GM10266 (cell line): ENCODE results near the gene MAP4K4.

Experiments used
- DNase-seq: peaks from one replicate; pipeline ENCODE4 v3.0.0; 2012; ENCODE audit errors: extremely low spot score
- TF ChIP-seq, protein P1 (sequence below): IDR thresholded peaks from 2 replicates; pipeline ENCODE4 v1.5.1; 2012; ENCODE audit warnings: mild to moderate bottlenecking, low read depth; ENCODE audit not compliant: control insufficient read depth, insufficient read depth; ENCODE audit errors: missing control alignments

Gene MAP4K4

DNA sequence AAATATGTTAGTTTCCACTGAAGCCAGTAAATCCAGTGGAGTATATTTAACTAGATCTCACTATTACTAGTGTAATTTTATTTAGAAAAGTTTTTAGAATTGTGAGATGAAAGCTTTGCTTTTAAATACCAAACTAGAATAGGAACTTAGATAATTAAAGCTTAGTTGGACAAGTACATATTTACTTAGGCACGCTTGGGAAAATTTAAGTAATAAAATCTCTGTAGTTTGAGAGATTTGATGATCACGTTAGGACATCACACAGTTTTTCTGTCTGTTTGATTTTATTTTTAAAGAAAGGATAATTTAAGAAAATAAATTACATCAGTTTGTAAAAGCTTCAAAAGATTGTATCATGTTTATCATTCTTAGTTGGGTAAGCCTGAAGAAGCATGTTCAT is 153.5 kb downstream of the MAP4K4 start:
- TF ChIP-seq, protein P1, sequence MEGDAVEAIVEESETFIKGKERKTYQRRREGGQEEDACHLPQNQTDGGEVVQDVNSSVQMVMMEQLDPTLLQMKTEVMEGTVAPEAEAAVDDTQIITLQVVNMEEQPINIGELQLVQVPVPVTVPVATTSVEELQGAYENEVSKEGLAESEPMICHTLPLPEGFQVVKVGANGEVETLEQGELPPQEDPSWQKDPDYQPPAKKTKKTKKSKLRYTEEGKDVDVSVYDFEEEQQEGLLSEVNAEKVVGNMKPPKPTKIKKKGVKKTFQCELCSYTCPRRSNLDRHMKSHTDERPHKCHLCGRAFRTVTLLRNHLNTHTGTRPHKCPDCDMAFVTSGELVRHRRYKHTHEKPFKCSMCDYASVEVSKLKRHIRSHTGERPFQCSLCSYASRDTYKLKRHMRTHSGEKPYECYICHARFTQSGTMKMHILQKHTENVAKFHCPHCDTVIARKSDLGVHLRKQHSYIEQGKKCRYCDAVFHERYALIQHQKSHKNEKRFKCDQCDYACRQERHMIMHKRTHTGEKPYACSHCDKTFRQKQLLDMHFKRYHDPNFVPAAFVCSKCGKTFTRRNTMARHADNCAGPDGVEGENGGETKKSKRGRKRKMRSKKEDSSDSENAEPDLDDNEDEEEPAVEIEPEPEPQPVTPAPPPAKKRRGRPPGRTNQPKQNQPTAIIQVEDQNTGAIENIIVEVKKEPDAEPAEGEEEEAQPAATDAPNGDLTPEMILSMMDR: no peak
- no peak for DNase-seq

- TF ChIP-seq, protein P1: no peak
- no peak for DNase-seq
Measured at GRCh38 chr2:101852824-101853223, 155.3 kb downstream of the MAP4K4 start.

- DNase-seq: no peak
- TF ChIP-seq, protein P1: no peak
Measured at GRCh38 chr2:101854877-101855276, 157.4 kb downstream of the MAP4K4 start.

DNA sequence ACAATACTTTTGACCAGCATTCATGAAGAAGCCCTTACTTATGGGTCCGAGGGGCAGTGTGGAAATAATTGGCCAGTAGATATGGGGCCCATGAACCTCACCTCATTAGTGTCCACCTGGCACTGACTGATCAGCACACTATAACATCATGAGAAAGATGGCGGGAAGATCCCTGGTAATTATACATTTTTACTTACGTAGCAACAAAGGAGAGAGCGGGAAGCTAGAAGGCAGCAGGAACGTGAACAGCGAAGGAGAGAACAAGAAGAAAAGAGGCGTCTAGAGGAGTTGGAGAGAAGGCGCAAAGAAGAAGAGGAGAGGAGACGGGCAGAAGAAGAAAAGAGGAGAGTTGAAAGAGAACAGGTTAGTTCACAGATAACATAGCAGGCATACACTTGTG is 158.3 kb downstream of the MAP4K4 start:
- TF ChIP-seq, protein P1: no peak
- no peak for DNase-seq

- TF ChIP-seq, protein P1: no peak
- no peak for DNase-seq
Measured at GRCh38 chr2:101858246-101858645, 160.7 kb downstream of the MAP4K4 start.

DNA sequence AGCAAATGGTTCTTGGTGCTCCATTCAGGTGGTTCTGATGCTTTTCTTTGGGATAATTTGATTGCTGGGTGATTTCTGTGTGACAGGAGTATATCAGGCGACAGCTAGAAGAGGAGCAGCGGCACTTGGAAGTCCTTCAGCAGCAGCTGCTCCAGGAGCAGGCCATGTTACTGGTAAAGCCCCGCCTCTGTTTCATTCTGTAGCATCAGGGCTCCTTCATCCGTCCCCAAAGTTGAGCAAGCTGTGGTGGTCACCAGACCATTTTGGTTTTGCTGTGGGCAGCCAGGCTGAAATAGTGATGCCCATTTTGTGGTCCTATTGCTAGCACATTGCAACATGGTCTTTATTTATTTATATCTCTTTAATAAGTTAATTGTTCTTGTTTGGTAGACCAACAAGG is 161.4 kb downstream of the MAP4K4 start:
- DNase-seq: no peak
- TF ChIP-seq, protein P1: no peak

GRCh38 chr2:101859604-101860003 is 162.1 kb downstream of the MAP4K4 start:
- no peak for DNase-seq
- TF ChIP-seq, protein P1: no peak

DNA sequence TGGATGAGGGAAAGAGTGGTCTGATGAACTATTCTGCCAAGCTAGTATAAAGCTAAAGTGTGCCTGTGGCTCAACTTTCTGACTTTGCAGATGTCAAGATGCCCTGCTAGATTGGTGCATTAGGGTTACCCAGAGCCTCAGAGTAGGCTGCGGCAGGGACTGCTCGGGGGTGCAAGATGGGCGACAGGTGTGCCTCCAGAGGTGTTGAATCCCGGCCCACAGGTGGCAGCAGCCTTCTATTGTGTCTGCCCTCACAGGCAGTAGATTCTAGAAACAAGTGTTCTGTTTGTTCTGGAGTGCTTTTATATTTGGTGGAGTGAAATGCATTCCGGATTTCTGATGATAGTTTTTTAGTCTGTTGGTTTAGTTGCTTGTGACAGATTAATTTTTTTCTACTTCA is 162.7 kb downstream of the MAP4K4 start:
- DNase-seq: no peak
- TF ChIP-seq, protein P1: peak; percentile 6
